Endothelial cell of umbilical vein (primary cell): ENCODE data around the gene EIF2B5. TPM values are rescaled to one million over a fixed set of nuclear protein-coding genes. Genes with fewer than 3 reads are reported as not detected.

Source experiments
- BruUV-seq: library from RNA; stranded (reverse); fragments of 400-500 nt; replicated peaks from 2 replicates; lab custom pipeline; 2021; lab: Mats Ljungman, UMichigan
- CTCF ChIA-PET: fragments of 300-600, 350-600 bp; sonication (Branson Sonifier 250); formaldehyde crosslinking; loops from one replicate; lab custom pipeline; 2021; ENCODE audit warnings: antibody characterized with exemption, inconsistent platforms; lab: Charles Lee
- POLR2A ChIA-PET: fragments of 300-600, 350-600 bp; sonication (Branson Sonifier 250); formaldehyde crosslinking; loops from one replicate; lab custom pipeline; 2021; ENCODE audit warnings: antibody characterized with exemption, inconsistent platforms; lab: Charles Lee
- DNase-seq: peaks from one replicate; pipeline ENCODE4 v3.0.0-alpha.2; 2011; ENCODE audit warnings: low read depth, low spot score
- FAIRE-seq: peaks from 2 replicates; lab custom pipeline; 2011; peaks lifted over from hg19 to GRCh38; lab: Jason Lieb, UNC
- H2AFZ ChIP-seq: 2 replicates; pipeline ENCODE4 v1.6.0; 2012; ENCODE audit warnings: low read depth, low read length, control low read depth, inconsistent platforms
- H3K27ac ChIP-seq: 2 replicates; pipeline ENCODE4 v1.5.1; 2011; ENCODE audit warnings: low read depth, mild to moderate bottlenecking, control low read depth, low read length, moderate library complexity; ENCODE audit not compliant: insufficient read depth
- H3K27me3 ChIP-seq, 2 experiments: 2 replicates each; pipeline versions ENCODE4 v1.6.0 to v1.6.1; 2011; ENCODE audit warnings: low read length in 2 of 2, mixed read lengths in 1 of 2; ENCODE audit not compliant: control insufficient read depth in 2 of 2, insufficient read depth in 2 of 2
- H3K36me3 ChIP-seq, 2 experiments: 2 replicates in 1 of 2; 3 replicates in 1 of 2; pipeline ENCODE4 v1.5.1; 2011; ENCODE audit warnings: low read length in 2 of 2, mild to moderate bottlenecking in 1 of 2, moderate library complexity in 1 of 2; ENCODE audit not compliant: control insufficient read depth in 2 of 2, insufficient read depth in 2 of 2; ENCODE audit errors: extremely low read depth in 1 of 2
- H3K4me1 ChIP-seq: 3 replicates; pipeline ENCODE4 v1.5.1; 2011; ENCODE audit warnings: mild to moderate bottlenecking, low read length; ENCODE audit not compliant: control insufficient read depth, insufficient read depth; ENCODE audit errors: extremely low read depth
- H3K4me2 ChIP-seq: 2 replicates; pipeline ENCODE4 v1.6.1; 2011; ENCODE audit warnings: low read length, control low read depth, mixed read lengths; ENCODE audit not compliant: insufficient read depth
- H3K4me3 ChIP-seq, 3 experiments: fragments of 200-600 bp in 1 of 3; sonication (generic), shearing (Covaris generic) in 1 of 3; replicated peaks in 1 of 3; 2 replicates each; pipeline ENCODE4 v1.5.1; 2011 to 2016; ENCODE audit warnings: control low read depth in 3 of 3, low read length in 3 of 3, mild to moderate bottlenecking in 2 of 3, inconsistent platforms in 1 of 3, low read depth in 1 of 3, moderate library complexity in 1 of 3; ENCODE audit not compliant: insufficient read depth in 1 of 3
- H3K79me2 ChIP-seq: 2 replicates; pipeline ENCODE4 v1.6.0; 2012; ENCODE audit warnings: low read length, inconsistent platforms; ENCODE audit not compliant: control insufficient read depth, insufficient read depth
- H3K9ac ChIP-seq: replicated peaks from 2 replicates; pipeline ENCODE3; 2011; ENCODE audit warnings: low read length, control low read depth; ENCODE audit not compliant: insufficient read depth; ENCODE audit errors: extremely low read depth
- H3K9me1 ChIP-seq: replicated peaks from 3 replicates; pipeline ENCODE4 v1.6.0; 2011; ENCODE audit warnings: mild to moderate bottlenecking, low read length; ENCODE audit not compliant: control insufficient read depth, insufficient read depth; ENCODE audit errors: extremely low read depth
- H3K9me3 ChIP-seq: replicated peaks from 2 replicates; pipeline ENCODE4 v1.5.1; 2012; ENCODE audit warnings: low read length, inconsistent platforms; ENCODE audit not compliant: control insufficient read depth, insufficient read depth
- H4K20me1 ChIP-seq: replicated peaks from 2 replicates; pipeline ENCODE3; 2011; ENCODE audit warnings: mild to moderate bottlenecking, low read length; ENCODE audit not compliant: control insufficient read depth, insufficient read depth; ENCODE audit errors: extremely low read depth
- CTCF ChIP-seq, 2 donors: IDR thresholded peaks; 1 replicate in 1 of 2; 2 replicates in 1 of 2; pipeline ENCODE4 v1.5.1; 2011; ENCODE audit warnings: low read length in 2 of 2, mild to moderate bottlenecking in 2 of 2, moderate library complexity in 2 of 2, control low read depth in 1 of 2, inconsistent platforms in 1 of 2, low read depth in 1 of 2; ENCODE audit not compliant: insufficient read depth in 1 of 2; ENCODE audit errors: extremely low read depth in 1 of 2
- EZH2 ChIP-seq: IDR thresholded peaks from 2 replicates; pipeline ENCODE4 v1.6.1; 2012; ENCODE audit warnings: borderline replicate concordance, low read depth, mild to moderate bottlenecking, moderate library complexity, low read length, inconsistent platforms; ENCODE audit not compliant: severe bottlenecking
- FOS ChIP-seq: IDR thresholded peaks from 2 replicates; pipeline ENCODE4 v1.6.1; 2011; ENCODE audit warnings: mild to moderate bottlenecking, low read length, moderate library complexity, borderline replicate concordance; ENCODE audit not compliant: insufficient read depth
- GATA2 ChIP-seq: IDR thresholded peaks from 2 replicates; pipeline ENCODE4 v1.7.0; 2011; ENCODE audit warnings: low read depth, mild to moderate bottlenecking, moderate library complexity, mixed read lengths, low read length; ENCODE audit not compliant: insufficient read length, insufficient read depth
- JUN ChIP-seq: IDR thresholded peaks from 2 replicates; pipeline ENCODE4 v1.6.1; 2011; ENCODE audit warnings: borderline replicate concordance, low read depth; ENCODE audit not compliant: insufficient read length, insufficient read depth
- MAX ChIP-seq: IDR thresholded peaks from 2 replicates; pipeline ENCODE4 v1.6.1; 2011; ENCODE audit not compliant: insufficient read depth, insufficient read length
- MYC ChIP-seq: IDR thresholded peaks from one replicate; pipeline ENCODE4 v1.6.1; 2011; ENCODE audit warnings: mild to moderate bottlenecking, low read depth, low read length
- POLR2A ChIP-seq: IDR thresholded peaks from 2 replicates; pipeline ENCODE4 v1.6.1; 2012; ENCODE audit warnings: low read depth, mild to moderate bottlenecking, control low read depth, low read length
- POLR2AphosphoS5 ChIP-seq: IDR thresholded peaks from 2 replicates; pipeline ENCODE4 v1.6.1; 2012; ENCODE audit warnings: low read depth, mild to moderate bottlenecking, control low read depth, low read length, moderate library complexity; ENCODE audit not compliant: insufficient read depth
- dilution Hi-C: fragments of 300-500 bp; cut with MboI; formaldehyde crosslinking; loops from one replicate; pipeline ENCODE4 v1.15.0; 2019; ENCODE audit warnings: low sequenced_read_pairs; ENCODE audit not compliant: extremely low pct_ligation_motif_present
- intact Hi-C: fragments of 100-400 bp; cut with micrococcal nuclease; formaldehyde crosslinking; loops from one replicate; pipeline ENCODE4 v1.10.0; 2022
- polyA plus RNA-seq, 4 experiments: library from polyadenylated mRNA; depleted of rRNA in 3 of 4; stranded (reverse) in 3 of 4; unstranded in 1 of 4; fragments of >200 nt; gene quantifications; 2 replicates each; pipeline versions ENCODE4 v1.2.1 to v1.2.3, GENCODE V29; 2011 to 2012; ENCODE audit warnings: missing spikeins in 1 of 4
- total RNA-seq: library from RNA; stranded (reverse); gene quantifications from 2 replicates; pipeline ENCODE4 v1.2.3, GENCODE V29; 2021

Gene EIF2B5
- total and polyA plus RNA-seq, 2 donors (not counting 3 experiments of a cell fraction or from before 2014, with no cell fraction given), result 42.7 to 44.7 TPM

DNA sequence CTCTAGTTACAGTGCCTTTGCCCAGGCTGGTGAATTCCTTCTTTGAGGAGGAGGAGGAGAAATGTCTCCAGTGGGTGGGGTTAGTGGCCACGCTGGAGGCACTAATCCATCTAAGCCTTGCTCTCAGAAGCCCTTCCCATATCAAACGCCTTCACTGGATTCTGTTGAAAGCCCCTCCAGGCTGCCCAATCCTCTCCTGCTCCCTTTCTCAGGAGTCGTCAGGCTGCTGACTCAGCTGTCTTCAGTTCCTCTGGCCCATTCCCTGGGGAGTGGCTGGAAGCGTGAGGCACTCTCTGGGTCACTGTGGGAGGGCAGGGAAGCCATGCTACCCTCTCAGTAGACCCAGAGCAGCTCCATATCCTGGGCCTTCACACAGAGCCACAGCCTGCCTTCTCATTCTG is 42.2 kb downstream of the EIF2B5 start:
- peak; percentile 56 for DNase-seq
- ChIA-PET POLR2A (no interaction called here), CTCF (interaction anchor here (1.2 to 1.6 kb wide), 7 partner anchors 8 to 72 kb away, joined by 3 to 14 read pairs (median 6); partner anchors contain the start of genes ABCF3 and EEF1AKMT4)
- intact Hi-C loops (loop anchor here (5.0 kb wide), 1 partner anchor 135 kb away; the partner anchor contains the start of gene EIF4G1), dilution Hi-C loops (no loop called here)
- H4K20me1 ChIP-seq, result no peaks in the 10 kb centered on the region
- H2AFZ ChIP-seq, result no peak overlapping the region
- TF ChIP-seq MAX, result no peak
- no peak for TF ChIP-seq JUN
- TF ChIP-seq POLR2A, result no peak
- TF ChIP-seq MYC, result no peak
- TF ChIP-seq CTCF (IDR thresholded peaks at IDR 0.05; ENCODE audit: extremely low read depth in 1 of 2, insufficient read depth in 1 of 2, low read depth in 1 of 2, low read length in 2 of 2), result no peak
- TF ChIP-seq EZH2, result no peak
- TF ChIP-seq GATA2, result no peak
- TF ChIP-seq POLR2AphosphoS5, result no peak
- TF ChIP-seq FOS, result no peak
- peaks cover 41% of the 10 kb centered on the region for H3K79me2 ChIP-seq
- H3K9ac ChIP-seq, result peak overlapping the region; percentile 2
- no TSS peak for BruUV-seq
- H3K27ac ChIP-seq, result peak overlapping the region; percentile 14
- no peaks in the 10 kb centered on the region for H3K9me1 ChIP-seq
- H3K27me3 ChIP-seq, result no peaks in the 10 kb centered on the region
- peaks cover 28% of the 10 kb centered on the region for H3K4me1 ChIP-seq
- no peaks in the 10 kb centered on the region for H3K9me3 ChIP-seq
- peaks cover 34 to 47% of the 10 kb centered on the region in 2 experiments for H3K36me3 ChIP-seq
- H3K4me2 ChIP-seq, result peak overlapping the region; percentile 81
- FAIRE-seq, result peak; percentile 59
- peak overlapping the region in 2 of 3 experiments; percentile 84 to 97 for H3K4me3 ChIP-seq
